GM18861 (cell line): ENCODE measurements around the gene CLK1.
"Not testable (repeated sequence)": the region's sequence is repeated elsewhere in the genome, so short reads cannot be mapped to it uniquely, and the experiment has no call there.

ENCODE experiments used
- ATAC-seq: cut with Tn5 transposase; IDR thresholded peaks from one replicate; pipeline ENCODE4 v1.9.1; 2021; ENCODE audit not compliant: unreplicated experiment

The CLK1 gene

DNA sequence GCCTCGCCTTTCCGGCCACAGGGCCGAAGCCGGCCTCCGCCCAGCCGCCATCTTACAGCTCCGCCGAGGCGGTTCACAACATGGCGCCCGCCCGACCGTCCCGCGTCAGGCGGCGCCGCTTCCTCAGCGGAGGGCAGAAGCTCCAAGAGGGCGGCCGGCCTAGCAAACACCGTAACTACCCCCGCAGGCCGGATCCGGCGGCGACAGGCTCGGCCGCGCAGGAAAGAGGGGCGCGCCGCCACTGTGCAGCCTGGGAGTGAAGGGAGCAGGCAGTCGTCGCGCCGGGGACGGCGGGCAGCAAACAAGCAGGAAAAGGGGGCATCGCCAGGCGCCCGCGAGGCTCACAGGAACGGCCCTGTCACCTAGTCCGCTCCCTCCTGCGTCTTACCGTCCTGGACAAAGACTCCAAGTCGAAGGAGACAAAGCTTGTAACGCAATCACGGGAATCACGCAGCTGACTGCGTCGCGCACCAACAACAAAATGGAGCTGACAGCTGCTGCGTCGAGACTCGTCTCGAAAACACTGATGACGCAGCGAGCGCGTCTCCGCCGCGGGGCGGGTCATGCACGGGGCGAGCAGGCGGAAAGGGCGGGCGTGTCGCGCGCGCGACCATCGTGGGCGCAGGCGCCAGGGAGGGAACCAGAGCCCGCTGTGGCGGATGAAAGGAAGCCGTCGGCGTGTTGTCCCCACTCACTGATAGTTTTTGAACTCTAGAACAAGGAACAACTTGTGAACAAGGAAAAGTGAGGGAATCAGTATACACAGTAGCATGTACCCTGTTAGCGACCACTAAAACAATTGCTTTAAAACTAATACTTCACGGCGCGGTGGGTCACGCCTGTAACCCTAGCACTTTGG, at the start of gene CLK1:
Gene CLK1 (minus strand): TSS at position 483 of the 859 bp plus-strand sequence. CDS start 2,796 bp downstream, outside the sequence.
- ATAC-seq = peak; percentile 78

DNA sequence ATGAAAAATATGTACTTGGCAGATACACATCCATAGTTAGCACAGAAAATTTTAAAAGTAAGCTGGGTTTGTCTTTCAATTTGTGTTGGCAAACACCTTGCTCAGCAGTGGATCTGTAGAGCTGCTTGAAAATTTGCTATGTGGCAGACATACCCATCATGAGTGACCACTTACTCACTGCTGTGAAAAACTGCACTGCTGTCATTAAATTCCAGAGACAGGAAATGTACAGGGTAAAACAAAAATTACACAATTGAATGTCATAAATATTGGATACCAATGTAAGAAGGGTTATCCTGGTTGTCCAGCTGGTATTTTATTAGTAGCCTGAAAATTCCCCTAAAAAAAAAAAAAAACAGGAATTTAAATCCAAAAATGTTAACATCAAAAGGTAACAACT, 49.2 kb upstream of the CLK1 start:
- ATAC-seq = no peak

GRCh38 chr2:200909958-200910357, 45.5 kb upstream of the CLK1 start:
- ATAC-seq = no peak

- ATAC-seq = no peak
Measured at GRCh38 chr2:200905618-200906296, 41.3 kb upstream of the CLK1 start.

GRCh38 chr2:200901459-200902072, 37.1 kb upstream of the CLK1 start:
- peak; percentile 94 for ATAC-seq

GRCh38 chr2:200899482-200899881, 35.0 kb upstream of the CLK1 start:
- no peak for ATAC-seq

GRCh38 chr2:200888704-200889625, 24.5 kb upstream of the CLK1 start, which contains the start of the genes NIF3L1 and PPIL3:
Gene NIF3L1, plus strand, starts transcription at chr2:200889371. Its CDS starts 2,573 bp downstream, at chr2:200891944.
Gene PPIL3, minus strand, starts transcription at chr2:200889077. Its CDS starts 1,462 bp downstream, at chr2:200887615.
- peak; percentile 79 for ATAC-seq

DNA sequence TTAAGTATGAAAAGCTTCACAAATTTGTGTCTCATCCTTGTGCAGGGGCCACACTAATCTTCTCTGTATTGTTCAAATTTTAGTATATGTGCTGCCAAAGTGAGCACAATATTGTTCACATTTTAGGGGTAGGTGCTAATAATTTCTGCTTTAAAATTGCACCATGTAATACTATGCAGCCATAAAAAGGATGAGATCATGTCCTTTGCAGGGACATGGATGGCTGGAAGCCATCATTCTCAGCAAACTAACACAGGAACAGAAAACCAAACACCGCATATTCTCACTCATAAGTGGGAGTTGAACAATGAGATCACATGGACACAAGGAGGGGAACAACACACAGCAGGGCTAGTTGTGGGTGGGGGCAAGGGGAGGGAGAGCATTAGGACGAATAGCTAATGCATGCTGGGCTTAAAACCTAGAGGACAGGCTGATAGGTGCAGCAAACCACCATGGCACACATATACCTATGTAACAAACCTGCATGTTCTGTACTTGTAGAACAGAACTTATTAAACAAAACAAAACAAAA, 17.3 kb upstream of the CLK1 start:
- ATAC-seq = not testable (repeated sequence)

- ATAC-seq = no peak
Measured at GRCh38 chr2:200878289-200878880, 13.9 kb upstream of the CLK1 start.

GRCh38 chr2:200877443-200877842, 13.0 kb upstream of the CLK1 start:
- ATAC-seq = no peak

GRCh38 chr2:200873560-200873959, 9.1 kb upstream of the CLK1 start:
- ATAC-seq = no peak

DNA sequence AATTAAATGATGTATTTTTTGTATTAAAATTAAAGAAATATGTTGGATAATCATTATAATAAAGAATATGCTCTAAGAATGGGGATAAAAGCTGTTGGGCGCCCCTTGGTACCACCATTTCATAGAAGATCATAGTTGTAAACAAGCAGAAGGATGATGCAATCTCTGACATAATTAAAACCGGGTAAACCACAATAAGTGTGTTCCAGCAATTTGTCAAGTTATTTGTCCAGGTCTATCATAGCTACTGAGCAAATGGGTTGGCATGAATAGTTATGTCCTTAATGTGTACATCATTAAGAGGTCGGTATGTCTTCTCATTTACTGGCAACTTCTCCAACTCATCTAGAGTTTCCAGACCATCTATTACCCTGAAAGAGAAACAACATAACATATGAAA, 6.7 kb upstream of the CLK1 start:
- no peak for ATAC-seq

DNA sequence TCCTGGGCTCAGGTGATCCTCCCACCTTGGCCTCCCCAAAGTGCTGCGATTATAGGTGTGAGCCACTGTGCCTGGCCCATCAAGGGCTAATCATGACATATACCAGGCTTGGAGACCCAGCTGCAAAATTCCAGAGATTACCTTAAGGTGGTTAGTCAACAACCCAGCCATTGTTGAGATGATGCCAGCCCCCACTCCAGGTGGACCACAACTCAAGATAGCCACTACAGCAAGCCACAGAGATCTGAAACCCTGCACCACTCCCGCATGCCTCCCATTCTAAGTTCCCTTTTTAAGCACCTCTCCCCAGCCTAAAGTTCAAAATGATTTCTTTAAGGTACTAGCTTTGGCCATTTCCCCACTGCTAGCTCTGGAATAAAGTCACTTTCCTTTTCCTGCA, 4.6 kb upstream of the CLK1 start:
- no peak for ATAC-seq

DNA sequence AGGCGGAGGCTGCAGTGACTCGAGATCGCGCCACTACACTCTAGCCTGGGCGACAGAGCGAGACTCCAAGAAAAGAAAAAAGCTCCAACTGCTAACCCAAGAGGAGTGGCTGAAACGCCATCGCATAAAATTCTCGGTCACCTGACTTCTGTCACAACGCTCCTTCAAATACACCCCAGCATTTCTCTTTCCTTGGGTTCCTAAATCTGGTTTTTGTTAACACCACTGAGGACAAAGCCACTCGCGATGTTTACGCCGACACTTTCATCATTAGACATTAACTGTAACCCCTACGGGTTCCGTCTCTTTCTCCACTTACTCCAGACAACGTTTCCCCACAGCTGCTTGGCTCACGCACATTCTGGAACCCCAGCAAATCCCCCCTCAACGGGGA, 679 bp downstream of the CLK1 start:
- ATAC-seq = no peak

DNA sequence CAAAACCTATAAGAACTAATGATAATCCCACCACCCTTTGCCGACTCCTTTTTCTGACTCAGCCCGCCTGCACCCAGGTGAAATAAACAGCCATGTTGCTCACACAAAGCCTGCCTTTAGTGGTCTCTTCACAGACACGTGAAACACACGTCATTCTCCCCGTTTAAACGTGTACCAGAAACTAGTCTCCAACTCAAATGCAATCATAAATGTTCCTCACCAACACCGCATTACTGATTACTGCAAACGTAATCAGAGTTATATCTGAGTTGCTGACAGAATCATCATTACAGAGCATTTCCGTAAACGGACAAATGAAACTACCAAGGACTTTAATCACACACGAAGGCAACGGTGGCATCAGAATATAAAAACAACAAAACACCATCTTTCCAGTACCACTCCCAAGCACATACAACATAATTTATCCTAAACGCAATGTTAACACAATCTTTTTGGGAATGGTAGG, 1.9 kb downstream of the CLK1 start:
- ATAC-seq = no peak

DNA sequence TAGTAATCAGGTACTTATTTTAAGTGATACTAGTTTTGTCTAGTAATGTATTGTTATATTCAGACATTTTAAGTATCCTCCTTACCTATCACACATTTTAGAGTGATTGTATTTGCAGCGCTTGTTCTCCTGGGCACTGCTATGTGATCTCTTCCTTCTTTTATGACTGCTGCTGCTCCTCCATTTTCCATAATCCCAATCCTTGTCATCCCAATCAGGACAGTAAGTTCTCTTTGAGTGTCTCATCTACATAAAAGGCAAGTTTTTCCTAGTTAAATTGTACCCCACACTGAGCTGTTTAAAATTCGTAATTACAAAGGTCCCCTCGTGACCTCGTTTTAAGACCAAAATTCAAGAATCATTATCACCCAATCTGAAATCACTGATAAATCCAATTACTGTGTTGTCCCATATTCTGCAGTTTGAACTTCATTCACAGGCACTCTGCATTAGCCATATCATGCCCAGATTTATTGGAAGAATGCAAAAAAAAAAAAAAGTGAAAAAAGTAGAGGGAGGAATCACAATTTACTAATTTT, 2.8 kb downstream of the CLK1 start:
- no peak for ATAC-seq

DNA sequence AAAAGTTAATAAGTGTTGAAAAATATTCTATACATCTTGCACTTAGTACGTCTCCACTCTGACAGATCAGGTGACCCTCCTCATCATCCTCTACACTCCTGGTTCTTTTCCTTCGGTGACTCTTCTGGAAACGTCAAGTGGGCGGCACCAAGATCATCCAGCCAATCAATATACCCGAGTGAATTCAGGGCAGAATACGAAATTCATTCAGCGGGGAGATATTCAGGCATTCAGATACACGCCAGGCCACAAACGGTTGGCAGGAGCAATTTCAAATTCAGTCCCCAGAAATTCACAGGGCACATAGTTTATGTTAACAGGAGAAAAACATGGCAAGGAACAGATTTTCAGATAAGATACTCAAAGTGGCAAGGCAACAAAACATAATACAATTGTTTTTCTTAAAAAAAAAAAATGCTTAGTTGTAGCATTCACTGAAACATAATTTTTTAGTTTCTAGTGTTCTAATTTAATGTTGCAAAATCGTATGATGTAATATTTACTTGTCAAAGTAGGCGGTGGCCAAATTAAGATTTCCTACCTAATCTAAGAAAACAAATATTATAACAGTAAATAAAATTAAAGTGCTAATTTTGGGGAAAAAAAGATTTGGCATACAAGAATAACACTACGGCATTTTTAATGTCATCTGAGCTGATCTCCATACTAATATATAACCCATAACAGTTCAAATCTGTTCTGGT, 4.2 kb downstream of the CLK1 start:
- no peak for ATAC-seq

- no peak for ATAC-seq
Measured at GRCh38 chr2:200856806-200857205, 7.7 kb downstream of the CLK1 start.

DNA sequence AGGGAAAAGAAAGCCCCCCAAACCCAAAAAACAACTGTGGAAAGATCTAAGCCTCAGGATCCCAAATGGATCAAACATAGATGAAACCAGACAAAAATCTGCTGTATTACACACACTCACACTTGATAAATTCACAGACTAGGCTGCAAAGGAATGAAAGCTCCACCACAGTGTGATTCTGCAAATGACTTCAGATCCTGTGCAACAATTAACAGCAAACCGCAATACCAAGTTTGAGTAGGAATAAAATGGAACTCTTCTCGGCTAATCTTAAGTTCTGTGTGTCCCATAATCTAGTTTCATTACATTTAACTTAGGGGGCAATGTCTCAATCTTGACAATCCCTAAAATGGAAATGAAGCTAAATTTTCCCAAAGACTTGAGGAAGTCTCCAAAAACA, 11.9 kb downstream of the CLK1 start:
- ATAC-seq = no peak
